GM12872 (cell line): ENCODE results near the gene ZNF236.

ENCODE experiments used
- CTCF ChIP-seq: IDR thresholded peaks from 3 replicates; pipeline ENCODE4 v1.5.1; 2011; ENCODE audit warnings: low read depth, mild to moderate bottlenecking, low read length, moderate library complexity; ENCODE audit not compliant: insufficient read depth

The ZNF236 gene

GRCh38 chr18:76997951-76998808 lies 175.8 kb downstream of the ZNF236 start:
- TF ChIP-seq CTCF, result no peak

GRCh38 chr18:76999077-76999476 lies 176.7 kb downstream of the ZNF236 start:
- TF ChIP-seq CTCF, result no peak

GRCh38 chr18:77000527-77000926 lies 178.2 kb downstream of the ZNF236 start:
- TF ChIP-seq CTCF, result peak; percentile 96

GRCh38 chr18:77001041-77001440 lies 178.7 kb downstream of the ZNF236 start:
- no peak for TF ChIP-seq CTCF

- no peak for TF ChIP-seq CTCF
Measured at GRCh38 chr18:77001979-77002378, 179.6 kb downstream of the ZNF236 start.

- no peak for TF ChIP-seq CTCF
Measured at GRCh38 chr18:77002496-77002895, 180.1 kb downstream of the ZNF236 start.

GRCh38 chr18:77003316-77003715 lies 181.0 kb downstream of the ZNF236 start:
- no peak for TF ChIP-seq CTCF
